Measurements from ENCODE around the gene CYS1.

- TF ChIP-seq CTCF (IDR thresholded peaks at IDR 0.05; ENCODE audit: poor library complexity, severe bottlenecking) (no peak), POLR2AphosphoS5 (IDR thresholded peaks at IDR 0.05) (no peak), TAF1 (IDR thresholded peaks at IDR 0.05; ENCODE audit: low read depth) (no peak), MXI1 (conservative IDR thresholded peaks at IDR 0.05; ENCODE audit: poor library complexity, severe bottlenecking) (no peak), EZH2 (IDR thresholded peaks at IDR 0.05; ENCODE audit: borderline replicate concordance, insufficient read depth, low read length, poor library complexity, severe bottlenecking) (no peak), REST (IDR thresholded peaks at IDR 0.05; ENCODE audit: borderline replicate concordance) (no peak), RAD21 (conservative IDR thresholded peaks at IDR 0.05) (no peak), SMC3 (conservative IDR thresholded peaks at IDR 0.05; ENCODE audit: poor library complexity) (no peak)
These were observed 21.3 kb upstream of the CYS1 start for GRCh38 chr2:10101491-10101890.

Data from neural cell (in vitro differentiated cells).